ENCODE data around the gene ACADM. TPM values are rescaled to one million over a fixed set of nuclear protein-coding genes. Genes with fewer than 3 reads are reported as not detected.

Gene ACADM
- polyA plus RNA-seq, 2 donors = 42.5 to 49.7 TPM

GRCh38 chr1:75785983-75786853, 61.7 kb downstream of the ACADM start, which contains the start of gene RABGGTB:
RABGGTB (plus strand) TSS chr1:75786256; CDS start chr1:75786272, 16 bp downstream.
- 0% methylated on average over 28 of the region's 28 CpGs for WGBS, 2 donors

GRCh38 chr1:75786901-75787493, 62.5 kb downstream of the ACADM start:
- Histone ChIP-seq H3K4me3 (ENCODE audit: low read depth in 1 of 2, low read length in 2 of 2) (peak overlapping the region; percentile 35 to 97), H3K36me3 (ENCODE audit: control insufficient read depth in 2 of 2, insufficient read depth in 2 of 2, low read length in 1 of 2) (peaks cover 0 to under 1% of the 10 kb centered on the region in 2 donors), H3K27me3 (ENCODE audit: control insufficient read depth in 1 of 2, insufficient read depth in 2 of 2, low read length in 2 of 2) (no peaks in the 10 kb centered on the region), H3K9me3 (ENCODE audit: control insufficient read depth in 2 of 2, insufficient read depth in 1 of 2, low read depth in 1 of 2, low read length in 1 of 2) (no peaks in the 10 kb centered on the region), H3K27ac (ENCODE audit: low read depth in 2 of 2, low read length in 1 of 2) (no peak overlapping the region), H3K4me1 (ENCODE audit: control insufficient read depth in 2 of 2, insufficient read depth in 2 of 2, low read length in 1 of 2) (peaks cover 0 to 2% of the 10 kb centered on the region in 2 donors)
- WGBS, 2 donors = 1 to 2% methylated on average over 10 of the region's 10 CpGs

More at GRCh38 chr1:75785983-75786853, 61.7 kb downstream of the ACADM start, which contains the start of gene RABGGTB:
- peak within 1 kb of the TSS; percentile 88 to 89 for H3K27ac ChIP-seq (ENCODE audit: low read depth in 2 of 2, low read length in 1 of 2)
- peak within 1 kb of the TSS; percentile 84 to 97 for H3K4me3 ChIP-seq (ENCODE audit: low read depth in 1 of 2, low read length in 2 of 2)
- H3K36me3 ChIP-seq (ENCODE audit: control insufficient read depth in 2 of 2, insufficient read depth in 2 of 2, low read length in 1 of 2) = no peaks in the 10 kb centered on the region
- peaks cover 0 to 2% of the 10 kb centered on the region in 2 donors for H3K4me1 ChIP-seq (ENCODE audit: control insufficient read depth in 2 of 2, insufficient read depth in 2 of 2, low read length in 1 of 2)
- no peaks in the 10 kb centered on the region for H3K27me3 ChIP-seq (ENCODE audit: control insufficient read depth in 1 of 2, insufficient read depth in 2 of 2, low read length in 2 of 2)
- H3K9me3 ChIP-seq (ENCODE audit: control insufficient read depth in 2 of 2, insufficient read depth in 1 of 2, low read depth in 1 of 2, low read length in 1 of 2) = no peaks in the 10 kb centered on the region

GRCh38 chr1:75787524-75787923, 63.0 kb downstream of the ACADM start:
- Histone ChIP-seq H3K27ac (ENCODE audit: low read depth in 2 of 2, low read length in 1 of 2) (peak overlapping the region in 1 of 2 donors; percentile 28), H3K27me3 (ENCODE audit: control insufficient read depth in 1 of 2, insufficient read depth in 2 of 2, low read length in 2 of 2) (no peaks in the 10 kb centered on the region), H3K4me1 (ENCODE audit: control insufficient read depth in 2 of 2, insufficient read depth in 2 of 2, low read length in 1 of 2) (peaks cover 0 to 2% of the 10 kb centered on the region in 2 donors), H3K36me3 (ENCODE audit: control insufficient read depth in 2 of 2, insufficient read depth in 2 of 2, low read length in 1 of 2) (peaks cover 0 to 2% of the 10 kb centered on the region in 2 donors), H3K4me3 (ENCODE audit: low read depth in 1 of 2, low read length in 2 of 2) (peak overlapping the region; percentile 36 to 97), H3K9me3 (ENCODE audit: control insufficient read depth in 2 of 2, insufficient read depth in 1 of 2, low read depth in 1 of 2, low read length in 1 of 2) (no peaks in the 10 kb centered on the region)
- WGBS, 2 donors = 6 to 16% methylated on average over 4 of the region's 4 CpGs

- no peaks in the 10 kb centered on the region for H3K27me3 ChIP-seq (ENCODE audit: control insufficient read depth in 1 of 2, insufficient read depth in 2 of 2, low read length in 2 of 2)
- no peak overlapping the region for H3K4me3 ChIP-seq (ENCODE audit: low read depth in 1 of 2, low read length in 2 of 2)
- H3K27ac ChIP-seq (ENCODE audit: low read depth in 2 of 2, low read length in 1 of 2) = no peak overlapping the region
- peaks cover 0 to 2% of the 10 kb centered on the region in 2 donors for H3K4me1 ChIP-seq (ENCODE audit: control insufficient read depth in 2 of 2, insufficient read depth in 2 of 2, low read length in 1 of 2)
- H3K9me3 ChIP-seq (ENCODE audit: control insufficient read depth in 2 of 2, insufficient read depth in 1 of 2, low read depth in 1 of 2, low read length in 1 of 2) = no peaks in the 10 kb centered on the region
- peaks cover 2 to 11% of the 10 kb centered on the region in 2 donors for H3K36me3 ChIP-seq (ENCODE audit: control insufficient read depth in 2 of 2, insufficient read depth in 2 of 2, low read length in 1 of 2)
These were observed 65.5 kb downstream of the ACADM start for GRCh38 chr1:75789988-75790387.

- Histone ChIP-seq H3K4me1 (ENCODE audit: control insufficient read depth in 2 of 2, insufficient read depth in 2 of 2, low read length in 1 of 2) (peaks cover 0 to 2% of the 10 kb centered on the region in 2 donors), H3K27ac (ENCODE audit: low read depth in 2 of 2, low read length in 1 of 2) (peak overlapping the region in 1 of 2 donors; percentile 24), H3K9me3 (ENCODE audit: control insufficient read depth in 2 of 2, insufficient read depth in 1 of 2, low read depth in 1 of 2, low read length in 1 of 2) (no peaks in the 10 kb centered on the region), H3K27me3 (ENCODE audit: control insufficient read depth in 1 of 2, insufficient read depth in 2 of 2, low read length in 2 of 2) (no peaks in the 10 kb centered on the region), H3K4me3 (ENCODE audit: low read depth in 1 of 2, low read length in 2 of 2) (peak overlapping the region in 1 of 2 donors; percentile 15), H3K36me3 (ENCODE audit: control insufficient read depth in 2 of 2, insufficient read depth in 2 of 2, low read length in 1 of 2) (peaks cover 2 to 18% of the 10 kb centered on the region in 2 donors)
- WGBS, 2 donors = 37 to 48% methylated on average over 1 of the region's 1 CpG
These were observed 66.5 kb downstream of the ACADM start for GRCh38 chr1:75791022-75791421.

- H3K27me3 ChIP-seq (ENCODE audit: control insufficient read depth in 1 of 2, insufficient read depth in 2 of 2, low read length in 2 of 2) = no peaks in the 10 kb centered on the region
- H3K27ac ChIP-seq (ENCODE audit: low read depth in 2 of 2, low read length in 1 of 2) = no peak overlapping the region
- H3K4me1 ChIP-seq (ENCODE audit: control insufficient read depth in 2 of 2, insufficient read depth in 2 of 2, low read length in 1 of 2) = peaks cover 0 to 2% of the 10 kb centered on the region in 2 donors
- H3K36me3 ChIP-seq (ENCODE audit: control insufficient read depth in 2 of 2, insufficient read depth in 2 of 2, low read length in 1 of 2) = peaks cover 2 to 26% of the 10 kb centered on the region in 2 donors
- 91 to 96% methylated on average over 3 of the region's 3 CpGs for WGBS, 2 donors
- H3K4me3 ChIP-seq (ENCODE audit: low read depth in 1 of 2, low read length in 2 of 2) = no peak overlapping the region
- H3K9me3 ChIP-seq (ENCODE audit: control insufficient read depth in 2 of 2, insufficient read depth in 1 of 2, low read depth in 1 of 2, low read length in 1 of 2) = no peaks in the 10 kb centered on the region
These were observed 67.6 kb downstream of the ACADM start for GRCh38 chr1:75792091-75792490.

- 97% methylated on average over 2 of the region's 2 CpGs for whole genome bisulfite sequencing, 2 donors
- no peaks in the 10 kb centered on the region for H3K27me3 ChIP-seq (ENCODE audit: control insufficient read depth in 1 of 2, insufficient read depth in 2 of 2, low read length in 2 of 2)
- H3K4me3 ChIP-seq (ENCODE audit: low read depth in 1 of 2, low read length in 2 of 2) = no peak overlapping the region
- H3K4me1 ChIP-seq (ENCODE audit: control insufficient read depth in 2 of 2, insufficient read depth in 2 of 2, low read length in 1 of 2) = no peaks in the 10 kb centered on the region
- H3K36me3 ChIP-seq (ENCODE audit: control insufficient read depth in 2 of 2, insufficient read depth in 2 of 2, low read length in 1 of 2) = peaks cover 2 to 28% of the 10 kb centered on the region in 2 donors
- H3K9me3 ChIP-seq (ENCODE audit: control insufficient read depth in 2 of 2, insufficient read depth in 1 of 2, low read depth in 1 of 2, low read length in 1 of 2) = no peaks in the 10 kb centered on the region
- no peak overlapping the region for H3K27ac ChIP-seq (ENCODE audit: low read depth in 2 of 2, low read length in 1 of 2)
These were observed 69.9 kb downstream of the ACADM start for GRCh38 chr1:75794382-75794781.

- Histone ChIP-seq H3K36me3 (ENCODE audit: control insufficient read depth in 2 of 2, insufficient read depth in 2 of 2, low read length in 1 of 2) (peaks cover 2 to 28% of the 10 kb centered on the region in 2 donors), H3K4me1 (ENCODE audit: control insufficient read depth in 2 of 2, insufficient read depth in 2 of 2, low read length in 1 of 2) (no peaks in the 10 kb centered on the region), H3K4me3 (ENCODE audit: low read depth in 1 of 2, low read length in 2 of 2) (no peak overlapping the region), H3K27me3 (ENCODE audit: control insufficient read depth in 1 of 2, insufficient read depth in 2 of 2, low read length in 2 of 2) (no peaks in the 10 kb centered on the region), H3K27ac (ENCODE audit: low read depth in 2 of 2, low read length in 1 of 2) (no peak overlapping the region), H3K9me3 (ENCODE audit: control insufficient read depth in 2 of 2, insufficient read depth in 1 of 2, low read depth in 1 of 2, low read length in 1 of 2) (no peaks in the 10 kb centered on the region)
- WGBS, 2 donors = 93 to 98% methylated on average over 4 of the region's 4 CpGs
These were observed 71.2 kb downstream of the ACADM start for GRCh38 chr1:75795703-75796193.

GRCh38 chr1:75796376-75797272, 72.1 kb downstream of the ACADM start, which contains the start of gene MSH4:
MSH4 (plus strand) TSS chr1:75796882; CDS start chr1:75796986, 104 bp downstream.
- H3K4me1 ChIP-seq (ENCODE audit: control insufficient read depth in 2 of 2, insufficient read depth in 2 of 2, low read length in 1 of 2) = no peaks in the 10 kb centered on the region
- no peaks in the 10 kb centered on the region for H3K9me3 ChIP-seq (ENCODE audit: control insufficient read depth in 2 of 2, insufficient read depth in 1 of 2, low read depth in 1 of 2, low read length in 1 of 2)
- peaks cover 2 to 28% of the 10 kb centered on the region in 2 donors for H3K36me3 ChIP-seq (ENCODE audit: control insufficient read depth in 2 of 2, insufficient read depth in 2 of 2, low read length in 1 of 2)
- 82 to 87% methylated on average over 34 of the region's 34 CpGs for WGBS, 2 donors
- H3K4me3 ChIP-seq (ENCODE audit: low read depth in 1 of 2, low read length in 2 of 2) = no peak within 1 kb of the TSS
- H3K27ac ChIP-seq (ENCODE audit: low read depth in 2 of 2, low read length in 1 of 2) = no peak within 1 kb of the TSS
- no peaks in the 10 kb centered on the region for H3K27me3 ChIP-seq (ENCODE audit: control insufficient read depth in 1 of 2, insufficient read depth in 2 of 2, low read length in 2 of 2)

All from esophagus (tissue), 2 donors.